Astrocyte of the cerebellum (primary cell): Measurements from ENCODE around the gene KLHL9.

Source experiments
- DNase-seq: peaks from one replicate; pipeline ENCODE4 v3.0.0-alpha.2; 2011; ENCODE audit warnings: low read depth
- H3K4me3 ChIP-seq: 2 replicates; pipeline ENCODE4 v1.5.1; 2011; ENCODE audit warnings: mild to moderate bottlenecking, low read depth, low read length, moderate library complexity
- in situ Hi-C: cut with HindIII; loops from 2 replicates; pipeline ENCODE4 v1.10.0; 2017; ENCODE audit warnings: low sequenced_read_pairs
- TF ChIP-seq, protein P1 (sequence below): IDR thresholded peaks from 2 replicates; pipeline ENCODE4 v1.5.1; 2012; ENCODE audit warnings: low read length, low read depth, moderate library complexity, mild to moderate bottlenecking; ENCODE audit errors: missing control alignments

KLHL9 gene

DNA sequence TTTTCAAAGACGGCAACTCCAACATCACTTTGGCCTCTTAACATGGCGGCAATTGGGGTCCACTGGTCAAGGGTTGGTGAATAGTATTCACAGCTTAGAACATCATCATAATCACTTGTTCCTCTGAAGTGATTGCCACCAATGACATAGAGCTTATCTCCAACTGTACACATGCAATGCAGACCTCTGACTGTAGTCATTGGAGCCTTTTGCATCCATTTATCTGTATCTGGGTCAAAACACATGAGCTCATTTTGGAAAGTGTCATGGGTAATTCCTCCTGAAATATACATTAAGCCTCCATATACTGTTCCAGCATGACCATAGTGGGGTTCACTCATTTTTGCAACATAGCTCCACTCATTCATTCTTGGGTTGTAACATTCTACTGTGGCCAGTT lies 2.0 kb downstream of the KLHL9 start:
- in situ Hi-C loops, result loop anchor here (5.0 to 25.0 kb wide), 2 partner anchors 69 to 479 kb away; partner anchors contain the start of gene MTAP
- H3K4me3 ChIP-seq, result peak overlapping the region; percentile 67
- TF ChIP-seq, protein P1, sequence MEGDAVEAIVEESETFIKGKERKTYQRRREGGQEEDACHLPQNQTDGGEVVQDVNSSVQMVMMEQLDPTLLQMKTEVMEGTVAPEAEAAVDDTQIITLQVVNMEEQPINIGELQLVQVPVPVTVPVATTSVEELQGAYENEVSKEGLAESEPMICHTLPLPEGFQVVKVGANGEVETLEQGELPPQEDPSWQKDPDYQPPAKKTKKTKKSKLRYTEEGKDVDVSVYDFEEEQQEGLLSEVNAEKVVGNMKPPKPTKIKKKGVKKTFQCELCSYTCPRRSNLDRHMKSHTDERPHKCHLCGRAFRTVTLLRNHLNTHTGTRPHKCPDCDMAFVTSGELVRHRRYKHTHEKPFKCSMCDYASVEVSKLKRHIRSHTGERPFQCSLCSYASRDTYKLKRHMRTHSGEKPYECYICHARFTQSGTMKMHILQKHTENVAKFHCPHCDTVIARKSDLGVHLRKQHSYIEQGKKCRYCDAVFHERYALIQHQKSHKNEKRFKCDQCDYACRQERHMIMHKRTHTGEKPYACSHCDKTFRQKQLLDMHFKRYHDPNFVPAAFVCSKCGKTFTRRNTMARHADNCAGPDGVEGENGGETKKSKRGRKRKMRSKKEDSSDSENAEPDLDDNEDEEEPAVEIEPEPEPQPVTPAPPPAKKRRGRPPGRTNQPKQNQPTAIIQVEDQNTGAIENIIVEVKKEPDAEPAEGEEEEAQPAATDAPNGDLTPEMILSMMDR, result no peak
- DNase-seq, result no peak

DNA sequence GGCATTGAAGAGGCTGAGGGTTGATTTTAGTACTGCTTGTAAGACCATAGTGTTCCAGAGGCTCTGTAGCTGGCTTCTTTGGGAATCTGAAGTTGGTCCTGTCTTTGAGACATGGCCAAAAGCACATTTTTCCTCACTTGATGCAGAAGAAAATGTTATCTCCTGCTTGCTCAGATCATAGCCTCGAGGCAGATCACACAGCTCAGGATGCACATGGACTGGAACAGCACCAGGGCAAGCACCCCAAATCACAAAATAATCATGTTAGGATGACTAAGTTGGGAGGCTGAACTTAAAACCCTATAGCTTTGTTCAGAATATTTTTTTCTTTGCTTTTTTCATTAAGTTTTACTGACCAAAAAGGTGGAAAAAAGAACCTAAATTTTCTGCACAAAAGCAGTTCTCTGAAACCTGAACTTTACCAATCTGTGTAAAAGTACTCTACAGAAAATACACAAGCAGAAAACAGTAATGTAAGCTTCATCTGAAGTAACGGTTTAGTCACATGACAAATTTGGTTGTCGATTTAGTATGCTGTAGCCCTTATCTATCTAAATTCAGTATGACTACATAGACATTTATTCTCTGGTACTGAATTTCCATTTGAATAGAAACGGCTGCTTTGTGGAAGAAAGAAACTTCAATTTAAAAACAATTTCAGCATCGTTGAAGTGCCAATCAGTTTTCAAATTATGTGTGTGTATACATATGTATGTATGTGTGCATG lies 3.4 kb downstream of the KLHL9 start:
- in situ Hi-C loops, result loop anchor here (5.0 to 25.0 kb wide), 2 partner anchors 70 to 480 kb away; partner anchors contain the start of gene MTAP
- no peak for DNase-seq
- H3K4me3 ChIP-seq, result no peak overlapping the region
- TF ChIP-seq, protein P1, result no peak

DNA sequence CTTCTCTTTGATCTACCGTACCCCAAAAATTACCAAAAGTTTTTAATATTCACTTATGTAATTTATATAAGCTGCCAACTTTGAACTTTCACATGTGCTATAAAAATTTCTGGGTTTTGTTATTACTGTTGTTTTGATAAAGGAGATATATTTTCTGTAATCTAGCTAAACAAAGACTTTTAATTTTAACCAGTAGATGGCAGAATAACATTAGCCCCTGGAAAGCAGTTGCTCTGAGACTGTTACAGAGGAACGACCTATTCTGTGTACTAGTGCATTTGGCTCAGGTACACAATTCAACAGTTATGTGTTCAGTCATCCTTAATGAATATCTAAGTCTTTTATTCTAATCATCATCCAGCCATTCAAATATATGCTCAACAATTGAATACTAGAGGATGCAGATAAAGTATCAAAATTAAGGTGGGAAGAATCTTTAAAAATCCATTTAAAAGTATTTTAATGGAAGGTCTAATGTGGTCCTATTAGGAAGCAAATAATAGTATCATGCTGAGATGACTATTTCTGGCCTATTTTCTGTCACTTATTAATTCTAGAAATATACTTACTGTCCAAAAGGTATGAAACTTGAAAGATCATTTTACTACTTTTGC lies 8.6 kb downstream of the KLHL9 start:
- H3K4me3 ChIP-seq, result no peak overlapping the region
- peak; percentile 35 for DNase-seq
- TF ChIP-seq, protein P1, result peak; percentile 54
- in situ Hi-C loops, result loop anchor here (25.0 kb wide), 1 partner anchor 486 kb away; the partner anchor contains the start of gene MTAP

DNA sequence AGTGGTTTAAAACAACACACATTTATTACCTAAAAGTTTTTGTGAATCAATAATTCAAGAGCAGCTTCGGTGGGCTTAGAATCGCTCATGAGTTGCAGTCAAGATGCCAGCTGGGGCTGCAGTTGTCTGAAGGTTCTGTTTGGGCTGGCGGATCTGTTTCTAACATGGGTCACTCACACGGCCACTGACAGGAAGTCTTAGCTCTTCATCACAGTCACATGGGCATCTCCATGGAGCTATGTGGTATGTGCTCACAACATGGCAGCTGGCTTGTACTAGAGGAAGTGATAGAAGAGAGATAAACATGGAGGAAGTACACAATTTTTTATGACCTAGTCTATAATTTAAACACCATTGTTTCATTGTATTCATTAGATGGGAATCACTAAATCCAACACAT lies 11.2 kb downstream of the KLHL9 start:
- H3K4me3 ChIP-seq, result no peak overlapping the region
- DNase-seq, result no peak
- TF ChIP-seq, protein P1, result no peak

DNA sequence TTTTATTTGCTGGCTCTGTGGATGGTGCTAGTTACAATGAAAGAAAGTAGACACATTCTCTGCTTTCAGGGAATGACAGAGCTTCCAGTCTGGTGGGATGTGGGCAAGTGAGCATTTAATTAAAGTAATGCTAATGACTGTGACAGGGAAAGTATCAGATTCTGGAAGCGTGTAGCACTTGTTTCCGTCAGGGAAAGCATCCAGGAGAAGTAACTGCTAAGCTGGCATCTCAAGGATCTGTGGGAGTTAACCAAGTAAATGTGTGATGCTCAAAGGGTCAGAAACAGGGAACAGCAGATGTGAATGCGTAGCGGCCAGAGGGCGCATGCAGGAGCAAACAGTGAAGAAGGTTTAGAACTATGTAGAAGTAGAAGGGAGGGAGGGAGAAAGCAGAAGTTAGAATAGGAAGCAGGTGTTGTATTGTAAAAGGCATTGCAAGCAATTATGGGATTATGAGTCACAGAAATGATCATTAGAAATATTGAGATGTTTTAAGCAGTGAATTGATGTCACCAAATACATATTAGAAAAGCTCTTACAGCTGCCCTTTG lies 12.2 kb downstream of the KLHL9 start:
- DNase-seq, result no peak
- TF ChIP-seq, protein P1, result no peak
- in situ Hi-C loops, result no loop called here
- no peak overlapping the region for H3K4me3 ChIP-seq

More for the DNA sequence above, 11.2 kb downstream of the KLHL9 start:
- in situ Hi-C loops, result no loop called here

DNA sequence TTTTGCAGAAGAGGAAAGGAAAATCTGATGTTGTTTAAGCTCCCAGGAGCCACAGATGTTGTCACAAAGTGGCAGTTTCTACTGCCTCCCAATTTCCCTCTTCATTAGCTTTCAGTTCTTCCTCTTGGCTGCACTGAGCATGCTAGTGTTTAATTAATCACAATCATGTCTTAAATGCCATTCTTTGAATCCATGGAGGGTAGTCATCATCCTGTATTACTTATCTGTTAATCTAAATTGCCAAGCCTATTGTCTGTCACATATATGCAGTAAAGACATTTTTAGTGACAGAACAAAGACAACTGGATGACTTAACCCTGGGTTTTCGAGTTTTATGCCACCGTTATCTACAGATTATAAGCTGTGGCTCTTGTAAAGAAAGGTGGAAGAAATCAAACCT lies 14.7 kb downstream of the KLHL9 start:
- H3K4me3 ChIP-seq, result no peak overlapping the region
- in situ Hi-C loops, result no loop called here
- DNase-seq, result no peak
- TF ChIP-seq, protein P1, result no peak
